Endodermal cell (in vitro differentiated cells): ENCODE results near the gene OR2G6. TPM values are rescaled to one million over a fixed set of nuclear protein-coding genes. Genes with fewer than 3 reads are reported as not detected.
"Not testable (repeated sequence)": the region's sequence is repeated elsewhere in the genome, so short reads cannot be mapped to it uniquely, and the experiment has no call there.

Experiments
- DNase-seq: peaks from one replicate; pipeline ENCODE4 v3.0.0-alpha.2; 2017
- H3K27ac ChIP-seq: 2 replicates; pipeline ENCODE4 v1.5.1; 2013; ENCODE audit warnings: mild to moderate bottlenecking, low read depth, low read length, moderate library complexity
- H3K27me3 ChIP-seq: 2 replicates; pipeline ENCODE4 v1.6.1; 2013; ENCODE audit warnings: mild to moderate bottlenecking, low read length, moderate library complexity; ENCODE audit not compliant: insufficient read depth, control insufficient read depth, poor library complexity, severe bottlenecking
- H3K36me3 ChIP-seq: 2 replicates; pipeline ENCODE4 v1.7.0; 2013; ENCODE audit warnings: mild to moderate bottlenecking, low read length, moderate library complexity; ENCODE audit not compliant: control insufficient read depth, insufficient read depth
- H3K4me1 ChIP-seq: one replicate; pipeline ENCODE4 v1.7.0; 2013; ENCODE audit warnings: low read length; ENCODE audit not compliant: control insufficient read depth, insufficient read depth
- H3K4me3 ChIP-seq: 2 replicates; pipeline ENCODE4 v1.5.1; 2013; ENCODE audit warnings: mild to moderate bottlenecking, low read length, moderate library complexity
- H3K9ac ChIP-seq: 2 replicates; pipeline ENCODE4 v1.6.1; 2013; ENCODE audit warnings: mild to moderate bottlenecking, low read length, moderate library complexity; ENCODE audit not compliant: poor library complexity, severe bottlenecking; ENCODE audit errors: extremely low read depth
- H3K9me3 ChIP-seq: 2 replicates; pipeline ENCODE4 v1.6.1; 2013; ENCODE audit warnings: mild to moderate bottlenecking, low read length, moderate library complexity; ENCODE audit not compliant: control insufficient read depth
- H3K27ac Mint-ChIP-seq: 2 replicates; pipeline ENCODE4 v1.8.0; 2020; ENCODE audit warnings: mixed read lengths
- H3K27me3 Mint-ChIP-seq: 2 replicates; pipeline ENCODE4 v1.8.0; 2021; ENCODE audit warnings: mild to moderate bottlenecking, mixed read lengths; ENCODE audit not compliant: insufficient read depth
- H3K36me3 Mint-ChIP-seq: 2 replicates; pipeline ENCODE4 v1.8.0; 2020; ENCODE audit warnings: low read depth, mixed read lengths
- H3K4me1 Mint-ChIP-seq: 2 replicates; pipeline ENCODE4 v1.8.0; 2020; ENCODE audit warnings: mixed read lengths
- H3K4me3 Mint-ChIP-seq: 2 replicates; pipeline ENCODE4 v1.8.0; 2020; ENCODE audit warnings: mild to moderate bottlenecking, moderate library complexity, mixed read lengths
- H3K9me3 Mint-ChIP-seq: 2 replicates; pipeline ENCODE4 v1.8.0; 2020; ENCODE audit warnings: mild to moderate bottlenecking, mixed read lengths
- CTCF ChIP-seq: fragments of 200-600 bp; sonication (generic); conservative IDR thresholded peaks from 2 replicates; pipeline ENCODE4 v1.5.0; 2021; ENCODE audit warnings: antibody characterized with exemption, mild to moderate bottlenecking
- WGBS, 2 experiments: methylation state at CpG; one replicate each; pipeline versions ENCODE4 v1.1.5 to v1.1.7; 2013; ENCODE audit warnings: missing lambda C conversion rate in 2 of 2, mixed read lengths in 1 of 2; ENCODE audit not compliant: insufficient coverage in 1 of 2, insufficient read length in 1 of 2; 5-methylcytosine and 5-hydroxymethylcytosine counted together
- total RNA-seq, 2 donors: library from RNA; stranded (reverse); fragmentation: NEBNext Ultra II Directional in 1 of 2; extraction: Animal tissue kit (Norgen Biotek cat#: 25700) in 1 of 2; gene quantifications; 2 replicates in 1 of 2; 3 replicates in 1 of 2; pipeline ENCODE4 v1.2.1, GENCODE V29; 2021

The OR2G6 gene
- total RNA-seq, 2 donors from 2014 or later: not detected

GRCh38 chr1:248521856-248522255 lies 14.0 kb downstream of the OR2G6 start:
- 77 to 80% methylated on average over 12 of the region's 12 CpGs for WGBS, 2 experiments
- no peak for TF ChIP-seq CTCF
- no peak for DNase-seq
- H3K4me3 Mint-ChIP-seq: no peak overlapping the region
- H3K4me1 ChIP-seq: no peaks in the 10 kb centered on the region
- H3K9ac ChIP-seq: no peak overlapping the region
- no peak overlapping the region for H3K27ac ChIP-seq
- no peaks in the 10 kb centered on the region for H3K27me3 Mint-ChIP-seq
- no peaks in the 10 kb centered on the region for H3K36me3 Mint-ChIP-seq
- H3K9me3 Mint-ChIP-seq: peaks cover 67% of the 10 kb centered on the region
- H3K36me3 ChIP-seq: no peaks in the 10 kb centered on the region
- no peak overlapping the region for H3K27ac Mint-ChIP-seq
- peaks cover 54% of the 10 kb centered on the region for H3K9me3 ChIP-seq
- H3K4me1 Mint-ChIP-seq: no peaks in the 10 kb centered on the region
- H3K27me3 ChIP-seq: no peaks in the 10 kb centered on the region
- no peak overlapping the region for H3K4me3 ChIP-seq

GRCh38 chr1:248537449-248537848 lies 29.6 kb downstream of the OR2G6 start:
- not testable (repeated sequence) for H3K27ac Mint-ChIP-seq, H3K9me3 Mint-ChIP-seq, H3K9ac ChIP-seq, H3K27ac ChIP-seq, H3K9me3 ChIP-seq, DNase-seq, H3K4me3 ChIP-seq, H3K4me1 Mint-ChIP-seq, H3K36me3 Mint-ChIP-seq, H3K4me1 ChIP-seq, H3K27me3 Mint-ChIP-seq, H3K36me3 ChIP-seq, H3K27me3 ChIP-seq, H3K4me3 Mint-ChIP-seq

GRCh38 chr1:248547383-248547782 lies 39.5 kb downstream of the OR2G6 start:
- H3K27ac ChIP-seq, H3K4me1 Mint-ChIP-seq, H3K4me1 ChIP-seq, H3K9me3 ChIP-seq, H3K27ac Mint-ChIP-seq, H3K36me3 Mint-ChIP-seq, H3K36me3 ChIP-seq, H3K9me3 Mint-ChIP-seq, H3K4me3 Mint-ChIP-seq, H3K9ac ChIP-seq, H3K4me3 ChIP-seq, DNase-seq, H3K27me3 ChIP-seq, H3K27me3 Mint-ChIP-seq: not testable (repeated sequence)
- no CpG with 5 or more reads among the region's 2 CpGs for WGBS, 2 experiments

- not testable (repeated sequence) for H3K27ac Mint-ChIP-seq, H3K27me3 ChIP-seq, H3K9me3 ChIP-seq, DNase-seq, H3K4me3 Mint-ChIP-seq, H3K4me3 ChIP-seq, H3K4me1 ChIP-seq, H3K27me3 Mint-ChIP-seq, H3K36me3 Mint-ChIP-seq, H3K9me3 Mint-ChIP-seq, H3K4me1 Mint-ChIP-seq, H3K27ac ChIP-seq, H3K9ac ChIP-seq, H3K36me3 ChIP-seq
- WGBS, 2 experiments: no CpG with 5 or more reads among the region's 6 CpGs
Measured at GRCh38 chr1:248551027-248551426, 43.2 kb downstream of the OR2G6 start.

GRCh38 chr1:248562672-248563071 lies 54.8 kb downstream of the OR2G6 start, which contains the start of gene OR2T29:
OR2T29 (minus strand) TSS chr1:248562772; CDS start chr1:248559491, 3,281 bp downstream.
- not testable (repeated sequence) for DNase-seq, H3K36me3 Mint-ChIP-seq, H3K9ac ChIP-seq, H3K4me3 Mint-ChIP-seq, H3K4me3 ChIP-seq, H3K27me3 ChIP-seq, H3K4me1 ChIP-seq, H3K4me1 Mint-ChIP-seq, H3K27me3 Mint-ChIP-seq, H3K9me3 Mint-ChIP-seq, H3K9me3 ChIP-seq, H3K27ac ChIP-seq, H3K36me3 ChIP-seq, H3K27ac Mint-ChIP-seq
- WGBS, 2 experiments: 91% methylated on average over 1 of the region's 3 CpGs; no CpG with 5 or more reads in 1 of the 2 experiments

- not testable (repeated sequence) for H3K4me3 ChIP-seq, H3K27me3 ChIP-seq, H3K36me3 ChIP-seq, H3K27ac Mint-ChIP-seq, H3K27ac ChIP-seq, H3K4me1 Mint-ChIP-seq, H3K9ac ChIP-seq, H3K9me3 ChIP-seq, DNase-seq, H3K36me3 Mint-ChIP-seq, H3K4me1 ChIP-seq, H3K27me3 Mint-ChIP-seq, H3K4me3 Mint-ChIP-seq
- peaks cover 21% of the 10 kb centered on the region for H3K9me3 Mint-ChIP-seq
- WGBS, 2 experiments: 66 to 89% methylated on average over 3 to 9 of the region's 11 CpGs
Measured at GRCh38 chr1:248565530-248566373, 57.9 kb downstream of the OR2G6 start.
